OCI-LY3 (cell line): ENCODE data around the gene PPIB.

ENCODE experiments used
- EZH2phosphoT487 ChIP-seq: fragments of 200-600 bp; shearing (Covaris generic); IDR thresholded peaks from 2 replicates; pipeline ENCODE4 v1.6.1; 2018; ENCODE audit warnings: antibody characterized with exemption, mixed run types, low read depth
- TF ChIP-seq, protein P1 (sequence below): fragments of 200-600, 300-600 bp; sonication (generic); IDR thresholded peaks from 2 replicates; pipeline ENCODE4 v1.5.1; 2014; ENCODE audit warnings: antibody characterized with exemption, low read length, low read depth

DNA sequence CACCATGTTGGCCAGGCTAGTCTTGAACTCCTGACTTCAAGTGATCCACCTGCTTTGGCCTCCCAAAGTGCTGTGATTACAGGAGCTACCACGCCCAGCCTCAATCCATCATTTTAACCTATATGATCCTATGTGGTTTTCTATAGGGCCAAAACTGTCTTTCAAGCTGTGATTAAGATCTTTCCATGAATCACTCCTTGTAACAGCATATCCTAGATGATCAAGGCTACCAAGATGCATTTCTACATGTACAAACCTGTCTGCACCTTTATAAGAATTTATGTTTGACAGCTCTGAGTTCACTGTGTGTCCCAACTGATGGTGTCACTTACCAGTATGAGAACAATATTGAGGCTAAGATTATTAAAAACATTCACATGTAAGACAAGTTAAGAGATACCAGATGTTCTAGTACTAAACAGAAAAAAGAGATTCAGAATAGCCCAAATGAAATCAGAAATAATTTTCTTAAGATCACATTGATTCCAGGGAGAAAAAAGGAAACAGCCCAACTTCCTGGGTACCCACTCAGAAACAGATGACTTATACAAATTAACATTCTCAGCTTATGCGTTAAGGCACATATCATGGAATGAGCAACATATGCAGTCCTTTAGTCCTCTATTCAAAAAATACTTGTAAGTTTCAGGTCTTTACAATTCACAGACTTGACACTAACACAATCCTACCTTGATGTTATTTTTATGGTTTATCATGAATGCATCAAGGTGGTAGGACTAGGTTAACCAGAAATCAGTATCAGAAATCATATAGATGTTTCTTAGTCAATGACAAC, 24.8 kb upstream of the PPIB start:
- TF ChIP-seq, protein P1, sequence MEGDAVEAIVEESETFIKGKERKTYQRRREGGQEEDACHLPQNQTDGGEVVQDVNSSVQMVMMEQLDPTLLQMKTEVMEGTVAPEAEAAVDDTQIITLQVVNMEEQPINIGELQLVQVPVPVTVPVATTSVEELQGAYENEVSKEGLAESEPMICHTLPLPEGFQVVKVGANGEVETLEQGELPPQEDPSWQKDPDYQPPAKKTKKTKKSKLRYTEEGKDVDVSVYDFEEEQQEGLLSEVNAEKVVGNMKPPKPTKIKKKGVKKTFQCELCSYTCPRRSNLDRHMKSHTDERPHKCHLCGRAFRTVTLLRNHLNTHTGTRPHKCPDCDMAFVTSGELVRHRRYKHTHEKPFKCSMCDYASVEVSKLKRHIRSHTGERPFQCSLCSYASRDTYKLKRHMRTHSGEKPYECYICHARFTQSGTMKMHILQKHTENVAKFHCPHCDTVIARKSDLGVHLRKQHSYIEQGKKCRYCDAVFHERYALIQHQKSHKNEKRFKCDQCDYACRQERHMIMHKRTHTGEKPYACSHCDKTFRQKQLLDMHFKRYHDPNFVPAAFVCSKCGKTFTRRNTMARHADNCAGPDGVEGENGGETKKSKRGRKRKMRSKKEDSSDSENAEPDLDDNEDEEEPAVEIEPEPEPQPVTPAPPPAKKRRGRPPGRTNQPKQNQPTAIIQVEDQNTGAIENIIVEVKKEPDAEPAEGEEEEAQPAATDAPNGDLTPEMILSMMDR: no peak
- no peak for TF ChIP-seq EZH2phosphoT487
